ENCODE measurements around the gene ARID1B.

Gene ARID1B

GRCh38 chr6:157186785-157187181 lies 409.6 kb downstream of the ARID1B start:
- no peak for DNase-seq (ENCODE audit: low read depth)

- DNase-seq (ENCODE audit: low read depth), result no peak
These were observed 410.3 kb downstream of the ARID1B start for GRCh38 chr6:157187182-157188083.

GRCh38 chr6:157188213-157188612 lies 411.0 kb downstream of the ARID1B start:
- DNase-seq (ENCODE audit: low read depth), result no peak

- DNase-seq (ENCODE audit: low read depth), result no peak
These were observed 416.3 kb downstream of the ARID1B start for GRCh38 chr6:157193443-157193996.

- no peak for DNase-seq (ENCODE audit: low read depth)
These were observed 416.9 kb downstream of the ARID1B start for GRCh38 chr6:157194110-157194509.

GRCh38 chr6:157194643-157195042 lies 417.5 kb downstream of the ARID1B start:
- no peak for DNase-seq (ENCODE audit: low read depth)

- DNase-seq (ENCODE audit: low read depth), result no peak
These were observed 419.2 kb downstream of the ARID1B start for GRCh38 chr6:157196391-157196790.

GRCh38 chr6:157198425-157199279 lies 421.5 kb downstream of the ARID1B start:
- no peak for DNase-seq (ENCODE audit: low read depth)

- DNase-seq (ENCODE audit: low read depth), result no peak
These were observed 422.9 kb downstream of the ARID1B start for GRCh38 chr6:157200117-157200516.

- no peak for DNase-seq (ENCODE audit: low read depth)
These were observed 423.4 kb downstream of the ARID1B start for GRCh38 chr6:157200611-157201010.

- DNase-seq (ENCODE audit: low read depth), result no peak
These were observed 423.9 kb downstream of the ARID1B start for GRCh38 chr6:157201083-157201482.

GRCh38 chr6:157203312-157203744 lies 426.1 kb downstream of the ARID1B start:
- no peak for DNase-seq (ENCODE audit: low read depth)

GRCh38 chr6:157203764-157204163 lies 426.6 kb downstream of the ARID1B start:
- no peak for DNase-seq (ENCODE audit: low read depth)

GRCh38 chr6:157205473-157206358 lies 428.5 kb downstream of the ARID1B start:
- no peak for DNase-seq (ENCODE audit: low read depth)

GRCh38 chr6:157206359-157206815 lies 429.2 kb downstream of the ARID1B start:
- DNase-seq (ENCODE audit: low read depth), result no peak

GRCh38 chr6:157207521-157208076 lies 430.4 kb downstream of the ARID1B start:
- no peak for DNase-seq (ENCODE audit: low read depth)

- DNase-seq (ENCODE audit: low read depth), result no peak
These were observed 432.8 kb downstream of the ARID1B start for GRCh38 chr6:157209865-157210530.

GRCh38 chr6:157210954-157211353 lies 433.8 kb downstream of the ARID1B start:
- no peak for DNase-seq (ENCODE audit: low read depth)

GRCh38 chr6:157211603-157212455 lies 434.7 kb downstream of the ARID1B start:
- no peak for DNase-seq (ENCODE audit: low read depth)

- no peak for DNase-seq (ENCODE audit: low read depth)
These were observed 436.2 kb downstream of the ARID1B start for GRCh38 chr6:157213426-157213825.
